ENCODE results near the gene SSNA1. TPM values are rescaled to one million over a fixed set of nuclear protein-coding genes. Genes with fewer than 3 reads are reported as not detected.

Gene SSNA1
- total and polyA plus RNA-seq, 9 of the 15 experiments (the other 6 are each of a cell fraction or from before 2014, with no cell fraction given) = 1.9 to 130 (median 57.1) TPM

- TF ChIP-seq JUND (IDR thresholded peaks at IDR 0.05; ENCODE audit: borderline replicate concordance, low read depth, low read length) (no peak), JUND (tag; IDR thresholded peaks at IDR 0.05; ENCODE audit: borderline replicate concordance, low read depth, low read length) (no peak), MYBL2 (IDR thresholded peaks at IDR 0.05; ENCODE audit: low read depth) (no peak), MYBL2 (CRISPR knock-in tag; IDR thresholded peaks at IDR 0.05; ENCODE audit: borderline replicate concordance) (no peak), PTBP1 (IDR thresholded peaks at IDR 0.05; ENCODE audit: low read depth, low read length) (no peak), E2F5 (CRISPR knock-in tag; IDR thresholded peaks at IDR 0.05) (no peak), KDM5B (IDR thresholded peaks at IDR 0.05; ENCODE audit: insufficient replicate concordance, low read depth, low read length) (no peak), MITF (IDR thresholded peaks at IDR 0.05) (no peak), CBX5 (IDR thresholded peaks at IDR 0.05; ENCODE audit: borderline replicate concordance, low read depth) (no peak), ELK1 (CRISPR knock-in tag; IDR thresholded peaks at IDR 0.05) (no peak), NFXL1 (CRISPR knock-in tag; IDR thresholded peaks at IDR 0.05) (no peak), ZEB2 (IDR thresholded peaks at IDR 0.05) (no peak), TAF1 (IDR thresholded peaks at IDR 0.05; ENCODE audit: control insufficient read depth, extremely low read depth, insufficient read depth, low read length, severe bottlenecking) (no peak), ATF1 (CRISPR knock-in tag; IDR thresholded peaks at IDR 0.05) (no peak), ATF1 (tag; IDR thresholded peaks at IDR 0.05) (no peak), CCNT2 (IDR thresholded peaks at IDR 0.05; ENCODE audit: borderline replicate concordance, extremely low read depth, insufficient read length, low read depth, low read length) (no peak), ZNF124 (CRISPR knock-in tag; IDR thresholded peaks at IDR 0.05) (no peak), ATF6 (CRISPR knock-in tag; IDR thresholded peaks at IDR 0.05) (no peak), TRIM24 (IDR thresholded peaks at IDR 0.05) (no peak)
Measured at GRCh38 chr9:137215196-137215986, 26.9 kb downstream of the SSNA1 start (continued).
